OCI-LY3 (cell line): ENCODE results near the gene MIPOL1.

Experiments used
- EZH2phosphoT487 ChIP-seq: fragments of 200-600 bp; shearing (Covaris generic); IDR thresholded peaks from 2 replicates; pipeline ENCODE4 v1.6.1; 2018; ENCODE audit warnings: antibody characterized with exemption, mixed run types, low read depth
- TF ChIP-seq, protein P1 (sequence below): fragments of 200-600, 300-600 bp; sonication (generic); IDR thresholded peaks from 2 replicates; pipeline ENCODE4 v1.5.1; 2014; ENCODE audit warnings: antibody characterized with exemption, low read length, low read depth

DNA sequence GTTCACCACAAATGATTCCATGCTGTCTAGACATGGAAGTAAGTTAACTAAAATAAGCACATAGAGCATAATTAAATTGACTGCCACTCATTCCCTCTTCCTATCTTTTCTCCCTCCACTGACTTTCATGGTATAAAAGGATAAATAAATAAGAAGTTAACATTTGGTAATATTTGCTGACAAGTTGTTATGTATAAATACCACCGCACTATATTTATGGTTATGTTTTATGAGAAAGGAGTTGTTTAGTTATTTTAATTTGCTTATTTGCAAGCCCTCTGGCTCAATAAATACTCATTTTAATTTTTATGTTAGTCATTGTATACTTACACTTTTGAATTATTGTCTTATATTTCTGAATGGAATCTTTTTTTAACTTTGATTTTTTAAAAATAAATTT, 113.5 kb downstream of the MIPOL1 start:
- TF ChIP-seq, protein P1, sequence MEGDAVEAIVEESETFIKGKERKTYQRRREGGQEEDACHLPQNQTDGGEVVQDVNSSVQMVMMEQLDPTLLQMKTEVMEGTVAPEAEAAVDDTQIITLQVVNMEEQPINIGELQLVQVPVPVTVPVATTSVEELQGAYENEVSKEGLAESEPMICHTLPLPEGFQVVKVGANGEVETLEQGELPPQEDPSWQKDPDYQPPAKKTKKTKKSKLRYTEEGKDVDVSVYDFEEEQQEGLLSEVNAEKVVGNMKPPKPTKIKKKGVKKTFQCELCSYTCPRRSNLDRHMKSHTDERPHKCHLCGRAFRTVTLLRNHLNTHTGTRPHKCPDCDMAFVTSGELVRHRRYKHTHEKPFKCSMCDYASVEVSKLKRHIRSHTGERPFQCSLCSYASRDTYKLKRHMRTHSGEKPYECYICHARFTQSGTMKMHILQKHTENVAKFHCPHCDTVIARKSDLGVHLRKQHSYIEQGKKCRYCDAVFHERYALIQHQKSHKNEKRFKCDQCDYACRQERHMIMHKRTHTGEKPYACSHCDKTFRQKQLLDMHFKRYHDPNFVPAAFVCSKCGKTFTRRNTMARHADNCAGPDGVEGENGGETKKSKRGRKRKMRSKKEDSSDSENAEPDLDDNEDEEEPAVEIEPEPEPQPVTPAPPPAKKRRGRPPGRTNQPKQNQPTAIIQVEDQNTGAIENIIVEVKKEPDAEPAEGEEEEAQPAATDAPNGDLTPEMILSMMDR = no peak
- TF ChIP-seq EZH2phosphoT487 = no peak
